ENCODE data around the gene POGZ. TPM values are rescaled to one million over a fixed set of nuclear protein-coding genes. Genes with fewer than 3 reads are reported as not detected.

The POGZ gene
- total RNA-seq, 4 donors from 2014 or later: 35.0 to 63.3 (median 49.1) TPM

DNA sequence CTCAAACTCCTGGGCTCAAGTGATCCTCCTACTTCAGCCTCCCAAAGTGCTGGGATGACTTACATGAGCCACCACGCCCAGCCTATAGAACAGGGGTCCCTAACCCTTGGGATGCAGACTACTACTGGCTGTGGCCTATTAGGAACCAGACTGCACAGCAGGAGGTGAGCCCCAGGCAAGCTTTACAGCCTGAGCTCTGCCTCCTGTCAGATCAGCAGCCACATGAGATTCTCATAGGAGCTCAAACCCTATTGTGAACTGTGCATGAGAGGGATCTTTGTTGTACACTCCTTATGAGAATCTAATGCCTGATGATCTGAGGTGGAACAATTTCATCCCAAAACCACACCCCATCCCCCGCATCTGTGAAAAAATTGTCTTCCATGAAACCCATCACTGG is 73.3 kb downstream of the POGZ start:
- no peak overlapping the region for H3K27ac ChIP-seq (replicated peaks in 1 of 4)
- TF ChIP-seq POLR2A (IDR thresholded peaks at IDR 0.05; ENCODE audit: low read depth): no peak
- TF ChIP-seq, protein P1, sequence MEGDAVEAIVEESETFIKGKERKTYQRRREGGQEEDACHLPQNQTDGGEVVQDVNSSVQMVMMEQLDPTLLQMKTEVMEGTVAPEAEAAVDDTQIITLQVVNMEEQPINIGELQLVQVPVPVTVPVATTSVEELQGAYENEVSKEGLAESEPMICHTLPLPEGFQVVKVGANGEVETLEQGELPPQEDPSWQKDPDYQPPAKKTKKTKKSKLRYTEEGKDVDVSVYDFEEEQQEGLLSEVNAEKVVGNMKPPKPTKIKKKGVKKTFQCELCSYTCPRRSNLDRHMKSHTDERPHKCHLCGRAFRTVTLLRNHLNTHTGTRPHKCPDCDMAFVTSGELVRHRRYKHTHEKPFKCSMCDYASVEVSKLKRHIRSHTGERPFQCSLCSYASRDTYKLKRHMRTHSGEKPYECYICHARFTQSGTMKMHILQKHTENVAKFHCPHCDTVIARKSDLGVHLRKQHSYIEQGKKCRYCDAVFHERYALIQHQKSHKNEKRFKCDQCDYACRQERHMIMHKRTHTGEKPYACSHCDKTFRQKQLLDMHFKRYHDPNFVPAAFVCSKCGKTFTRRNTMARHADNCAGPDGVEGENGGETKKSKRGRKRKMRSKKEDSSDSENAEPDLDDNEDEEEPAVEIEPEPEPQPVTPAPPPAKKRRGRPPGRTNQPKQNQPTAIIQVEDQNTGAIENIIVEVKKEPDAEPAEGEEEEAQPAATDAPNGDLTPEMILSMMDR (IDR thresholded peaks at IDR 0.05): no peak
- TF ChIP-seq POLR2AphosphoS5 (IDR thresholded peaks at IDR 0.05): no peak
- TF ChIP-seq EP300 (IDR thresholded peaks at IDR 0.05): no peak
- no peak overlapping the region for H3K4me3 ChIP-seq
- DNase-seq (ENCODE audit: extremely low spot score): no peak
- no peaks in the 10 kb centered on the region for H3K27me3 ChIP-seq
- no peaks in the 10 kb centered on the region for H3K36me3 ChIP-seq
- no peaks in the 10 kb centered on the region for H3K4me1 ChIP-seq
- intact Hi-C loops (cut with DNase I): no loop called here
- 90% methylated on average over 2 of the region's 2 CpGs for WGBS
- no peaks in the 10 kb centered on the region for H3K9me3 ChIP-seq

DNA sequence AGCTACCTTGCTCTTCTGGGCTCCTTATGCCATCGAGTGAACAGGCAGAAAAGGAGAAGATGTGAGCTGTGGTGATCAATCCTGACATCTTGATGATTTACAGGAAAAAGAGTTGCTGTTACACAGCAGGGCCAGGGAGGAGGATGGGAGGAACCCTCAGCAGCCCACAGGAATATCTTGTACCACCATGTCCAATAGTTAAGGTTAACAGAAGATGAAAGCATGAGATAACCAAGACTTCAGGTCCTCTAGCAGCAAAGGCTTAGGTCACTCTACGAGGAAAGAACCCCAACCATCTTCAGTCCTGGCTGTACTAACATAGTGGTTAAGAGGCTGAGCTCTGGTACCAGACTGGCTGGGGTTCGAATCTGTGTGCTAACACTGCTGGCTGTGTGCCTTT is 74.7 kb downstream of the POGZ start:
- DNase-seq (ENCODE audit: extremely low spot score): no peak
- TF ChIP-seq POLR2AphosphoS5 (IDR thresholded peaks at IDR 0.05) (no peak), EP300 (IDR thresholded peaks at IDR 0.05) (no peak), POLR2A (IDR thresholded peaks at IDR 0.05; ENCODE audit: low read depth) (no peak)
- TF ChIP-seq, protein P1 (IDR thresholded peaks at IDR 0.05): no peak
- intact Hi-C loops (cut with DNase I): no loop called here
- Histone ChIP-seq H3K27me3 (no peaks in the 10 kb centered on the region), H3K4me3 (no peak overlapping the region), H3K36me3 (no peaks in the 10 kb centered on the region), H3K4me1 (no peaks in the 10 kb centered on the region), H3K27ac (replicated peaks in 1 of 4) (no peak overlapping the region), H3K9me3 (no peaks in the 10 kb centered on the region)
- 82% methylated on average over 3 of the region's 3 CpGs for WGBS

DNA sequence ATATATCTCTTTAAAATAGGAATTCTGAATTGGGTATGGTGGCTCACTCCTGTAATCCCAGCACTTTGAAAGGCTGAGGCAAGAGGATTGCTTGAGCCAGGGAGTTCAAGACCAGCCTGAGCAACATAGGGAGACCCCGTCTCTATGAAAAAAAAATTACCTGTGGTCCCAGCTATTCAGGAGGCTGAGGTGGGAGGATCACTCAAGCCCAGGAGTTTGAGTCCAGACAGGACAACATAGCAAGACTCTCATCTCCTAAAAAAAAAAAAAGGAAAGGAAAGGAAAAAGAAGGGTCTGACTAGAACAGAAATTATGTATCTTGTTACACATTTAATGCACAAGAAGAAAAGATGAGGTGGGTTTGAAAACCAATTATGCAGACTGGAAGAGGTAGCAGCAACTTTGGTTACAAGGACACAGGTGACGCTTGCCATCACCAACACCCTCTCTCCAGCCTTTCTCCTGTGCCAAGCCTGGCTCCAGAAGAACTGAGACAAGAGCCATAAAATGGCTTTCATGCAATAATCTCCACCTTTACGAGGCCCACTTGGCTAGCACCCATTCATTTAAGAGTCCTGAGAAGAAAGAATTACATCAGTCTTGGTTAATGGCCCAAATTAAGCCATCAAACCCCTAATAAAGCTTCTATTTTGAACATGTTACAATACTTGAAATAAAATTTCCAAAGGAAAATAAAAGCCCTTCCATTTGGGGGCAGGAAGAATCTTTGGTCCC is 82.0 kb downstream of the POGZ start:
- Histone ChIP-seq H3K27me3 (no peaks in the 10 kb centered on the region), H3K4me1 (peaks cover 7 to 11% (median 9%) of the 10 kb centered on the region in 4 donors), H3K9me3 (no peaks in the 10 kb centered on the region), H3K27ac (replicated peaks in 1 of 4) (no peak overlapping the region), H3K36me3 (no peaks in the 10 kb centered on the region), H3K4me3 (no peak overlapping the region)
- 92% methylated on average over 3 of the region's 3 CpGs for WGBS
- TF ChIP-seq EP300 (IDR thresholded peaks at IDR 0.05): no peak
- TF ChIP-seq, protein P1 (IDR thresholded peaks at IDR 0.05): no peak
- no peak for DNase-seq (ENCODE audit: extremely low spot score)
- intact Hi-C loops (cut with DNase I): no loop called here

DNA sequence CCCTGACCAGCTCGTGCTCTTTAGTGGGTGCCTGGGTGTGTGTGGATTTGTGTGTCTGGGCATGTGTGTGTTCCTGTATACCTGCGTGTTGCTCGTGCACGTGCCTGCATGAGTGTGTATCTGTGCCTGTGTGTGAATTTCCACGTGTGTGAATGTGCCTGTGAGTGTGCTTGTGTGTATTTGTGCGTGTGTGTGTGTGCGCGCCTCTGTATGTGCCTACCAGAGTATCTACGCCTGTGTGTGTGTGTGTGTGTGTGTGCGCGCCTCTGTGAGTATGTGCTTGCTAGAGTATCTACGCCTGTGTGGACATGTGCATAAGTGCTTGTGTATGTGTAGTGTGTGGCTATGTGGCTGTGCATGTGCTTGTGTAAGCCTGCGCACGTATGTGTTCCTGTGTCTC is 86.1 kb downstream of the POGZ start:
- no peak for TF ChIP-seq EP300 (IDR thresholded peaks at IDR 0.05)
- no peak for TF ChIP-seq POLR2A (IDR thresholded peaks at IDR 0.05; ENCODE audit: low read depth)
- TF ChIP-seq POLR2AphosphoS5 (IDR thresholded peaks at IDR 0.05): no peak
- TF ChIP-seq, protein P1 (IDR thresholded peaks at IDR 0.05): no peak

More for the DNA sequence above, 86.1 kb downstream of the POGZ start:
- Histone ChIP-seq H3K4me1 (peaks cover 43 to 52% (median 50%) of the 10 kb centered on the region in 4 donors), H3K36me3 (peaks cover 0 to 12% (median 4%) of the 10 kb centered on the region in 4 donors), H3K27me3 (no peaks in the 10 kb centered on the region), H3K4me3 (no peak overlapping the region), H3K9me3 (no peaks in the 10 kb centered on the region), H3K27ac (replicated peaks in 1 of 4) (peak overlapping the region in 2 of 4 donors; percentile 77 to 81)
- intact Hi-C loops (cut with DNase I): no loop called here
- WGBS: 94% methylated on average over 14 of the region's 14 CpGs
- no peak for DNase-seq (ENCODE audit: extremely low spot score)
